Measurements from ENCODE around the gene DACT2. TPM values are rescaled to one million over a fixed set of nuclear protein-coding genes. Genes with fewer than 3 reads are reported as not detected.

Gene DACT2
- total and polyA plus RNA-seq, 9 of the 15 experiments (the other 6 are each of a cell fraction or from before 2014, with no cell fraction given), result not detected

- TF ChIP-seq ZNF780A (CRISPR knock-in tag; IDR thresholded peaks at IDR 0.05) (no peak), CEBPZ (IDR thresholded peaks at IDR 0.05; ENCODE audit: borderline replicate concordance, low read depth, low read length) (no peak), RFX5 (IDR thresholded peaks at IDR 0.05; ENCODE audit: low read depth, low read length) (no peak), FOXA1 (IDR thresholded peaks at IDR 0.05; ENCODE audit: borderline replicate concordance) (no peak), HDAC6 (IDR thresholded peaks at IDR 0.05; ENCODE audit: low read depth, low read length) (no peak), PHB2 (IDR thresholded peaks at IDR 0.05; ENCODE audit: low read depth) (no peak), ARNT (IDR thresholded peaks at IDR 0.05) (no peak), ZMIZ1 (IDR thresholded peaks at IDR 0.05; ENCODE audit: low read depth in 2 of 2, low read length in 2 of 2) (no peak), ARID3B (CRISPR knock-in tag; IDR thresholded peaks at IDR 0.05; ENCODE audit: borderline replicate concordance) (no peak)
These were observed 9.2 kb downstream of the DACT2 start (continued) for GRCh38 chr6:168310403-168310802.
